ENCODE data around the gene CEP41. TPM values are rescaled to one million over a fixed set of nuclear protein-coding genes. Genes with fewer than 3 reads are reported as not detected.
"Not testable (repeated sequence)": the region's sequence is repeated elsewhere in the genome, so short reads cannot be mapped to it uniquely, and the experiment has no call there.

The CEP41 gene
- total RNA-seq, 1 donor from 2014 or later = 4.2 TPM

DNA sequence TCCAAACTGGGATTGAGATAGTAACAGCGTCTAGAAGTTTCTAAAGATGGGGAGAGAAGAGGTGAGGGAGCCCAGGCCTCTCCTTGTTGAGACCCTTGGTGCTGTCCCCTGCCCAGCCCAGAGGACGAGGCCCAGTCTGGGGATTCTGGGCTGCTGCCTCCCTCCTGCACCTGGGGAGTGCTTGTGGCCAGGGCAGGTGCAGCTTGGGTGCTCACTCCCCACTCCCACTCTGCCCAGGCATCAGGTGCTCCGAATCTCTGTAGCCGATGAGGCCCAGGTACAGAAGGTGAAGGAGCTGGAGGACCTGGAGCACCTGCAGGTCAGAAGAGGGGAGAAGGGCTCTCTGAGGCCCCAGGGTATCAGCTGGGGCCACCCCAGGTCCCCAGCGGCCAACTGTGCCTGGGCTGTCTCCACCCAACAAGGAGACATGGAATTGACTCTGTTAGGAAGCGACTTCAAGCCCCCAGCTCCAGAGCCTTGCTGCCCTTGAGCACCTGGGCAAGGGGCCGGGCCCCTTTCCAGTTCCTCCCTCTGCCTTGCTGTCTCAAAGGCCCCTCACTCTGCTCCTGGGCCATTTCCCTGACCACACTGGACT lies 59.9 kb downstream of the CEP41 start:
- DNase-seq (no peak), ATAC-seq (ENCODE audit: poor library complexity) (no peak)
- intact Hi-C loops (cut with DNase I) = no loop called here

DNA sequence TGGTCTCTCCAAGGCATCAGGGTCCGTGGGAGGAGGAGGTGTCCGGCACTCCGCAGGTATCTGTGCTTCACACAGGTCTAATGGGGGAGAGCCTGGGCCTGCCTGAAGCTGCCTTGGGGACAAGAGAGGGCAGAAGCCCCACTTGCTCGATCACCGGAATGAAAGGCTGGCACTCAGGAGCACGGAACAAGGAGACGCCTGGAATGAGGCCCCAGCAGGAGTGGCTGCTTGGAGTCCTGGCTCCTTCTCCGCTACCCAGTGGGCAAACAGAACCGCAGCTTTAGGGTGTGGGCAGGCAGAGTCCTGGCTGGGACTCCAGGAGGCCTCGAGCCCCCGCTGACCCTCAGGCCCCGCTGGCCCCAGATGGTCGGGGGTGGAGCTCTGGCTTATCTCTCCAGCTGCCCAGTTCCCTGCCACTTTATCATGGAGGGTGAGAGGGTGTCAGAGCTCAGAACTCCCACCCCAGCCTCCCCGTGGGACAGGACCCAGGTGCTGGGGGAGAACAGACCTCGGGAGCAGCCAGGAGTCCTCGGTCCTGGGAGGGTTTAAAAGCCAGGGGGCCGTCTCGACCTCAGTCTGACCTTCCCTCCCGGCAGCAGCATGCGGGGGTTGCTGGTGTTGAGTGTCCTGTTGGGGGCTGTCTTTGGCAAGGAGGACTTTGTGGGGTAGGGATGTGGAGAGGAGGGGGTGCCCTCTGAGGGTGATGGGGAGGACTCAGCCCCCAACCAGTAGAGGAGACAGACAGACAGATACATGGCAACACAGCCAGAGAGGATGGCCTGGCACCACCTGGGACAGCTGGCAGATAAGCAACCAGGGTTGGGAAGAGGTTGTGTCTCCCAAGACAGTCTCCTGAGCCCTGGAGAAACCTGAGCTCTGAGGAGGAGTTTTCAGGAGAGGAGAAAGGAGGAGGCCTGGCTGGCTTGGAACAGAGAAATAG lies 60.6 kb downstream of the CEP41 start, which contains the start of gene CPA1:
TSS of gene CPA1 (plus strand) at position 574 of the 940 bp plus-strand sequence. CDS start at position 601, 27 bp downstream.
- no peak for DNase-seq
- peak; percentile 18 for ATAC-seq (ENCODE audit: poor library complexity)
- intact Hi-C loops (cut with DNase I) = no loop called here

DNA sequence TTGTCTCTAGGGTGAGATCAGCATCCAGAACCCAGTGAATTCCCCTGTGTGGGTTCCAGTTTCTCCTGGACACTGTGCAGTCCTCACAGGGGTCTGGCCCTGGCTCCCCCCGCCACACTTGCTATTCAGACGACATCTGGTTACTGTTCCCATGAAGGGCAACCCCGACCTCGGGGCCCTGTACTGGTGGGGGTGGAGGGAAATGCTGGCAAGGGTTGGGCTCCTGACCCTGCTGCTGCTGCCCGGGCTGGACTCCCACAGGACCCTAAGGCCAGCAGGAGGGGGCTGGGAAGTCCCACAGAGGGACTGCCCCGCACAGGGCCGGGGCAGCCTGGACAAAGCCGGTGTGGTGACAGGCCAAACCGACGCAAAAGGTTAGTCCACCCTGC lies 61.3 kb downstream of the CEP41 start:
- no peak for DNase-seq
- intact Hi-C loops (cut with DNase I) = no loop called here
- ATAC-seq (ENCODE audit: poor library complexity) = no peak

DNA sequence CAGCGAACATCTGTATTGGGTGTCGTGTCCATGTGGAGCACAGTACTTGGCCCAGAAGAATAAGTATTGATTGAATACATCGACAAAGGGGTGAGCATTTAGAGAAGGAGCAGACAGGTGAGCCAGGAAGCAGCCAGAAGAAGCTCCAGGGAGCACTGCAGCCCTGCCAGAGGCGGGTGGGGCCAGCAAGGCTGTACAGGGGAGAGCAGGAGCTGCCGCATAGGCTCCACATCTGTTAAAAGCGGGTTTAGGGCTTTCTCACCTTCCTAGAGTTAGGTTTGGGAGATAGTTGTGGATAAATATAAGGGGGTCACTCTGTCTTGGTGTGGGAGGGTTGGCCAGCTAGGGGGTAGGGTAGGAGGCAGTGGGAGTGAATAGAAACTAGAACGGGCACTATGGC lies 61.8 kb downstream of the CEP41 start:
- DNase-seq = no peak
- intact Hi-C loops (cut with DNase I) = no loop called here
- ATAC-seq (ENCODE audit: poor library complexity) = no peak

DNA sequence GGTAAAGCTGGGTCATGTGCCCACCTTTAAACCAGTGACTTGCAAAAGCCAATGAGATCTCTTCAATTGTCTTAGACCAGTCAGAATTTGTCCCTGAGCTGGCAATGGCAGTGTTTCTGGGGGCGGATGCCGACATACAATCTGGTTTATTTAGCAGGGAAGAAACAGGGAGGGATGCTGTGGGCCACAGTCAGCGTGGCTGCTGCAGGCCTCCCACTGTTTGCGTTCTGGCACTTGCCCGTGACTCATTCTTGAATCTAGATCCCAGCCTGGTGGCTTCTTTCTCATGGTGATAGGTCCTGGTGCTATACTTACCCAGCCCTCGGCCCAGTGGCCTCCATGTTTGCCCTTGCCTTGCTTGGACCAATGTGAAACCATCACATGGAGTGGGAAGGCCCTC lies 63.6 kb downstream of the CEP41 start:
- ATAC-seq (ENCODE audit: poor library complexity) (no peak), DNase-seq (no peak)
- intact Hi-C loops (cut with DNase I) = no loop called here

DNA sequence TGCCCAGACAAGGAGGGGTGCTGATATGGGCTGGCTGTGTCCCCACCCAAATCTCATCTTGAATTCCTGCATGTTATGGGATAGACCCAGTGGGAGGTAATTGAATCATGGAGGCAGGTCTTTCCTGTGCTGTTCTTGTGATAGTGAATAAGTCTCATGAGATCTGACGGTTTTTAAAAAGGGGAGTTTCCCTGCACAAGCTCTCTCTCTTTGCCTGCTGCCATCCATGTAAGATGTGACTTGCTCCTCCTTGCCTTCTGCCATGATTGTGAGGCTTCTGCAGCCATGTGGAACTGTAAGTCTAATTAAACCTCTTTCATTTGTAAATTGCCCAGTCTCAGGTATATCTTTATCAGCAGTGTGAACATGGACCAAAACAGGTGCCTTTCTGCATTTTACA lies 64.4 kb downstream of the CEP41 start:
- intact Hi-C loops (cut with DNase I); ATAC-seq (ENCODE audit: poor library complexity); DNase-seq: not testable (repeated sequence)

DNA sequence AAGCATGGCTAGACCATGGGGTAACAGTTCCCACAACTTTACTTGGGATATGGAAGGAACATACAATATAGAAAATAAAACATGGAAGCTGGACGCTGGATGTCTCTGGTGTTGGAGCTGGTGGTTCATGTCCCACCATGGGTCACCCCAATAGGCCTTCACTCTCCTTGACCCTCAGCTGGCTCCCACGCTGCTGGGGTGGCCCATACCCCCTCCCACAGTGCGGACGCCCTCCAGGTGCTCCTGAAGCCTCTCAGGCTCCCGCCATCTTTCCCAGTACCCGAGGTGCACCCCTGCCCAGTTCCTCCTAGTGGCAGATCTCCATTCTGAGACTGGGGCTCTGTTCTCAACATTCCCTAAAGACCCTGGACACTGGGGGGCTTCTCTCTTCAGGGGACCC lies 66.3 kb downstream of the CEP41 start:
- intact Hi-C loops (cut with DNase I) = no loop called here
- no peak for DNase-seq
- ATAC-seq (ENCODE audit: poor library complexity) = no peak

DNA sequence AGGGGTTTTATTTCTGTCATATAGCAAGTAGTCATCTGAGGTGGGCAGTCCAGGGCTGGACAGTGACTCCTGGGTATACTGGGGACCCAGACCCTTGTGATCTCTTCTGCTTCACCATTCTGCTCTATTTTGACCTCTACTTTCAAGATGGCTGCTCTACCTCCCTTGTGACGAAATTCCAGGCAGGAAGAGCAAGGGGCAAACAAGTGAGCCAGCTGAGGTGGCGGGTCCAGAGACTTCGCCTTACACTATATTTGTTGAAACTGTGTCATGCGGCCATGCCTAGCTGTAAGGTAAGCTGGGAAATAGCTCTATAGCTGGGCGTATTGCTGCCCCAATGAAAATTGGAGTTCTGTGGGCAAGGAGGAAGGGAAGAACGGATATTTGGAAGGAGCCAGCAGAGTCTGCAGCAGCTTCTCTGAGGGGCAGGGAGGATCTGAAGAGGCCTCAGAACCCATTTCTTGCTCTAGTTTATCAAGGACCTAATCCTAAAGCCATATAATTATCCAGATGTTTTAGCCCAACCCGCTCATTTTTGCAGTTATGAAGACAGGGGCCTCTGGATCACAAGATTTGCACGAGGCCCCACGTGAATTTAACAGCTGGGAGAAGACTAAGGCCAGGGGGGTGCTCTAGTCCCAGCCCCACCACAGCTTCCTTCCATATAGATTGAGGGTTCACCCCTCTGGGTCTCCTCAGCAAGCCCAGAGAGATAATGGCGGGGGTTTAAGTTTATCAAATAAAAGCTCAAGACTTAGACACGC lies 68.2 kb downstream of the CEP41 start:
- ATAC-seq (ENCODE audit: poor library complexity) (no peak), DNase-seq (no peak)
- intact Hi-C loops (cut with DNase I) = no loop called here

DNA sequence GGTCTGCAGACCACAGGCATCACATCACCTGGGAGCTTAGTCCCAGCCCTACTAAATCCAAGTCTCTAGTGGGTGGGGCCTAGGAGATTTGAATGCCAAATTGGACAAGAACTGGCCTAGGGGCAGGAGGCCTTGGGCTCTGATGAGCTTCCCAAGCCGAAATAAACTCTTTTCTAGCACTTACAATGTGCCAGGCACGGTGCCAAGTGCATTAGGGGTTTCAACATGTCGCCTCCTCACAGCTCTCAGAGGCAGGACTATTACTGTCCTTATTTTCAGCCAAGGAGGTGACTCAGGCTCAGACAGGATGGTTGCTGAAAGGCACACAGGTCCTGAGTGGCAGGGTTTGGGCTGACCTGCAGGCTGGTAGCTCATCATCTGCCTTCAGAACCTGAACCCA lies 69.8 kb downstream of the CEP41 start:
- DNase-seq (peak; percentile 69), ATAC-seq (ENCODE audit: poor library complexity) (no peak)
- intact Hi-C loops (cut with DNase I) = no loop called here

DNA sequence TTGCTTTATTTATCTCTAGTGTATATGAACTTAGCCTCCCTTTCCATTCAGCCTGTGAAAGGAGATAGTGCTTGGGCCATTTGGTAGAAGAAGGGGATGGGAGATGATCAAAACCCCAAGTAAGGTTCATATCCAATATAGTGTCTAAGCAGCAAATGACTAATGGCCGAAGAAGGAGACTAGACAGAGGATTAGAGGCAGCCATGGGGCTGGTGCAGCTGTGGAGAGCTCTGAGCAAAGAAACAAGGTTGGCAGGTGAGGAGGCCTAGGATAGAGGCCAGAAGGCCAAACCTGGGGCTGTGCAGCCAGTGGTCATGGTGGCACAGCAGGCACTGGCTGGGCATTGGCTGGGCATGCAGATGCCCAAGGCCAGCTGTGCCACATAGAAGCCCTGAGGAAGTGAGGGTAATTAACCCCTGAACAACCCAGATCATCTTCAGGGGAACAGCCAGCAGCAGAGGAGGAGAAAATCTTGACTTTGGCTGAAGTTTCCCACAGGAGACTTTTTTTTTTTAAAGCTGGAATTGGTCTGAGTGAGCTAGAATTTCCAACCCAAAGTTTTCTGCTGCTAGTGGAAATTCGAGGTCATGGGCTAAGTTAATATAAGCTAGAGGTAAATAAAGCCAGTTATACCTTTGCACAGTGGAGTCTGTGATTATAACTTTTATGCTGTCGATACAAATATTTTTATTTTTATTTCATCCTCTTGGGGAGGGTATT lies 70.8 kb downstream of the CEP41 start:
- no peak for DNase-seq
- intact Hi-C loops (cut with DNase I) = no loop called here

DNA sequence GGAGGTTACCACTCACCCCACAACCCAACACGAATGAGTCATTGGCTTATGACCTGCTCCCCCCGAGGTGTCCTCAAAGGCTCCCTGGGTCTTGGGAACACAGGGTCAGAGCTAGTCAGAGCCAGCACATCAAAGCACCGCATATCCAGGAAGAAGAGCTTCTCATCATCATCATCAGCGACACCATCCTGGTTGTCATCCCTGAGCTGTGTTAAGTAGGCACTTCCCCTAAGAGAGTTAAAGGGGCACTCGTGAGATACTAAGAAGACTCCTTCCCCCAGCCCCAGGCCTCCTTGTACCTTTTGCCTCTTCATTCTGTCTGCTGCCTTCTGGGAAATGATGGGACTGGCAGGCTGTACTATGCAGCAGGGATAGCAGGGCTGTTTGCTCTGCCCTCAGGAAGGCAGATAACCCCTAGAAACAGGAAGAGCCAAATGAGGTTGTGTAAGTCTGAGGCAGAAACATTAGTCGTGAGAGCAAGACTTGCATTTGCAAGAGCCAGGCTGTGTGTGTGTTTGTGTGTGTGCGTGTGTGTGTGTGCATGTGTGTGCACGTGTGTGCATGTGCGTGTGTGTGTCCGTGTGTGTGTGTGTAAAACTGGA lies 71.6 kb downstream of the CEP41 start:
- ATAC-seq (ENCODE audit: poor library complexity) (peak; percentile 25), DNase-seq (no peak)
- intact Hi-C loops (cut with DNase I) = no loop called here

More for the DNA sequence above, 70.8 kb downstream of the CEP41 start:
- ATAC-seq (ENCODE audit: poor library complexity) = no peak

DNA sequence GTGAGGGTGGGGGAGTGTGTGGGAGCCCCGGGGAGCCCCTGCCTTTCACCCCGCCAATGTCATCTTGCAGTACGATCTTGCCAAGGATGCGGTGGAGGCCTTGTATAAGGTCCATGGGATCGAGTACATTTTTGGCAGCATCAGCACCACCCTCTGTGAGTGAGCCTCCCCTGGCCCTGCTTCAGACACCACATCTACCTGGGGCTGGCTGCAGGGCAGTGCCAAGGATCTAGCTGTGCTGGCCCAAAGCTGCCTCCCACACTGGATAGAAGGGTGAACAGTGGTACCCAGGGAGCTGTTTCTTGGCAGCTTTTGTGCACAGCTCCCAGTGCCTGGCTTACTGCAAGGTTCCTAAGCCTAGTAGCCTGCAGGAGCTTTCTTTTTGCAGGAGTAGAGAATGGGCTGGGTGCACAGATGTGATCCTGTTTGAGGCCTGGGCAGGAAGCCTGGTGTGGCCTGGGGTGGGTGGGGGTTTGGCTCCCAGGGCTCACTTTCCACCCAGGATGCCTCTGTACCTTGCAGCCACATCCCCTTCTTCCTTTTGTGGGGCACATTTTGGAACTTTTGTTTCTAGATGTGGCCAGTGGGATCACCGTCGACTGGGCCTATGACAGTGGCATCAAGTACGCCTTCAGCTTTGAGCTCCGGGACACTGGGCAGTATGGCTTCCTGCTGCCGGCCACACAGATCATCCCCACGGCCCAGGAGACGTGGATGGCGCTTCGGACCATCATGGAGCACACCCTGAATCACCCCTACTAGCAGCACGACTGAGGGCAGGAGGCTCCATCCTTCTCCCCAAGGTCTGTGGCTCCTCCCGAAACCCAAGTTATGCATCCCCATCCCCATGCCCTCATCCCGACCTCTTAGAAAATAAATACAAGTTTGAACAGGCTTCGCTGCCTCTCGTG lies 72.7 kb downstream of the CEP41 start:
- DNase-seq = no peak

DNA sequence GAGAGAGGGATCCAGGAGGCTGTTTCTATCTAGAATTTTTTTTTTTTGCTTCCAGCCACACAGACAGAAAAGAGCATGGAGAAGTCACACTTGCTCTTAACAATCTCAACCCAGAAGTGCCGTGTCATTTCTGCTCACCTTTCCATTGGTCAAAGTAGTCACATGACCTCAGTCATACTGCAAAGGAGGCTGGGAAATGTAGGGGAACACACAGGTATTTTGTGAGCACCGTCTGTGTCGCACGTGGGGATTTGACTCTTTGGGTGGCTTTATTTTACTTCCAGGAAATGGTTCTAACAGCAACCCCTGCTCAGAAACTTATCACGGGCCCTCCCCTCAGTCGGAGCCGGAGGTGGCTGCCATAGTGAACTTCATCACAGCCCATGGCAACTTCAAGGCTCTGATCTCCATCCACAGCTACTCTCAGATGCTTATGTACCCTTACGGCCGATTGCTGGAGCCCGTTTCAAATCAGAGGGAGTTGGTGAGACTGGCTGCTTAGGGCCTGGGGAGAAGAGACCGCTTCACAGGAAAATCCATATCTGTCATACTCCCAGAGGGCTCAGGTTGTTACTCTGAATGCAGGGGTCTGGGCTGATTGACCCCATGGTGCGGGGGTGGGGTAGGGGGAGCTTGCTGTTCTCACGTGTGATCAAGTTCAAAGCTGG lies 73.6 kb downstream of the CEP41 start:
- DNase-seq (no peak), ATAC-seq (ENCODE audit: poor library complexity) (no peak)
- intact Hi-C loops (cut with DNase I) = no loop called here

More for the DNA sequence above, 72.7 kb downstream of the CEP41 start:
- no peak for ATAC-seq (ENCODE audit: poor library complexity)
- intact Hi-C loops (cut with DNase I) = no loop called here

DNA sequence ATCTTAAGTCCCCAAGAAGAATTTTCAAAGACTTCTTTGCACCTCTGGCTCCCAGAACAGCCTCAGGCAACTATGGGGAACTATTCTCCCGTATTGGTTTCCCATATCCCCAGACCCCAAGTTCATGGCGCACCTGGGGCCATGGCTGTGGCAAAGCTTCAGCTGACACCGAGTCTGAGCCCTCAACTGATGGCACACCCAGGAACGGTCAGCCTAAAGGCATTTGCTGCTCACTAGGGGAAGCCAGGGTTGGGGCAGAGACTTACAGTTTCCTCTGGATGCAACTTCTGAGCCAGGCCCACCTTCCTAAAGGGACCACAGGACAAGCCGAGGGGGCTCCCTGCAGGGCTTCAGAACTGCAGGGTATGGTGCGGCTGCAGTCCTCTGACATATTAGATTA lies 74.3 kb downstream of the CEP41 start:
- ATAC-seq (ENCODE audit: poor library complexity) = no peak
- DNase-seq = no peak
- intact Hi-C loops (cut with DNase I) = no loop called here

DNA sequence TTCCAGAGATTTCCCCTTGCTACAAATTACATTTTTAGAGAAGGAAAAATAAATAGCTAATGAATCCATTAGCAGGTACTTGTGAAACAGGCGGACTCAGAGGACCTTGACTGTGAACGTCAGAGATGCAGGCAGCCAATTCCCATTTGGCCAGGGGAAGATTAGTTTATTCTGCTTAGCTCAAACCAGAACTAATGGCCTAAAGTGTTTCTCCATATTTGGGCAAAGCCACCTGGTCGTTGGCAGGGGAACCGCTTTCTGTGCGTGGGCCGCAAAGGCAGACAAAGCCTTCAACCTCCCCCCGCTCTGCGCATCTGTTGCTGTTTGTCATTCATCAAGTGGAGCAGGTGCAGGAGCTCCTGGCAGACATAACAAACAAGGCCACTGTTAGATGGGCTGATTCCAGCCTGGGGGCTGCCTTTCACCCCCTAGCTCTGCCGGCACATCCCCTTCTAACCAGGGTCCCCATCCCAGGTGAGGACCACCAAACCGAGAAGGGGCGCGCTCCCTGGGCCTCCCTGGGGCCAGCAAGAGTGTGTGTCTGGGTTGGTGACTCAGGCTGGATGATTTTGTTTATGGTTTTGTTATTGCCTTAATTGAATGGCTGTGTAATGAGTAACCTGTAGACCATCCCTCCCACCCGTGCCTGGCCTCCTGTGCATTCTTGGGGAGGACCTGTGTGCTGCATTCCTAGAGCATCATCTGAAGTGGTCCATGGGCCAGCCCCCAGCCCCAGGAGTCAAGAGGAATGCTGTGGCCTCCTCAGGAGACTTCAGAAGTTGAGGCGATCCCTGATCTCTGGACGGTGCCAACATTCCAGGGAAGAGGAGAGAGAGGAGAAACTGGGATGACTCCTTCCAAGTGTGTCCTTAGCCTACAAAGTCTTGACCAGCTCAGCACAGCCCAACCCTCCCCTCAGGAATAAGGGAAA lies 75.0 kb downstream of the CEP41 start:
- ATAC-seq (ENCODE audit: poor library complexity) (no peak), DNase-seq (no peak)
- intact Hi-C loops (cut with DNase I) = no loop called here

DNA sequence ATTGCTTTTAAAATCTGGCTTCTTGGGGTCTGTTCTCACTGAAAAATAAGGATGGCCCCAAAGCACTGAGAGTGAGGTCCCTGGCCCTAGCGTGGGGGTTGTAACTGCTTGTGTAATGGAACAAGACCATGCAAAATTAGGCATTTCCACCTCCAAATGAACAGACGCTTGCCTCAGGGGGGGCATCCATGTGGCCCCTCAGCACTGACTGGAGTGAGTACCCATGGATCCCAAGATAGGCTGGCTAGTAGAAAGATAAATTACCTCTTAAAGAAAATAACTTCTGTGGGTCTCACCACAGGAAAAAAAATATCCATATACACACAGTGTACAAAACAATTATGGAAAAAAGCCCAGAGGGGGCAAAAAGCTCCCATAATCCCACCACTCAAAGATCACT lies 75.7 kb downstream of the CEP41 start:
- intact Hi-C loops (cut with DNase I) = no loop called here
- DNase-seq (no peak), ATAC-seq (ENCODE audit: poor library complexity) (no peak)

Data from Right ventricle myocardium superior (tissue), 1 donor.